Measurements from ENCODE around the gene IL17RD.

The IL17RD gene

GRCh38 chr3:57057351-57057750, 107.8 kb downstream of the IL17RD start:
- no peak for DNase-seq
- intact Hi-C loops (cut with DNase I), result no loop called here

- intact Hi-C loops (cut with DNase I), result no loop called here
- no peak for DNase-seq
Measured at GRCh38 chr3:57053122-57053521, 112.0 kb downstream of the IL17RD start.

GRCh38 chr3:57052662-57053061, 112.5 kb downstream of the IL17RD start:
- no peak for DNase-seq
- intact Hi-C loops (cut with DNase I), result no loop called here

- DNase-seq, result no peak
- intact Hi-C loops (cut with DNase I), result no loop called here
Measured at GRCh38 chr3:57048728-57049127, 116.4 kb downstream of the IL17RD start.

- peak in 28 of 42 donors; percentile 11 to 82 (median 37) for DNase-seq
- intact Hi-C loops (cut with DNase I), result no loop called here
Measured at GRCh38 chr3:57048052-57048671, 117.0 kb downstream of the IL17RD start.

GRCh38 chr3:57046101-57046765, 118.9 kb downstream of the IL17RD start:
- intact Hi-C loops (cut with DNase I), result no loop called here
- DNase-seq, result no peak

- intact Hi-C loops (cut with DNase I), result no loop called here
- DNase-seq, result no peak
Measured at GRCh38 chr3:57043518-57043917, 121.6 kb downstream of the IL17RD start.

- no peak for DNase-seq
- intact Hi-C loops (cut with DNase I), result no loop called here
Measured at GRCh38 chr3:57041674-57042073, 123.5 kb downstream of the IL17RD start.

All from head of caudate nucleus (tissue), 42 donors.